Karpas-422 (cell line): ENCODE data around the gene DNAI2. TPM values are rescaled to one million over a fixed set of nuclear protein-coding genes. Genes with fewer than 3 reads are reported as not detected.

ENCODE experiments used
- DNase-seq: peaks from one replicate; pipeline ENCODE4 v3.0.0-alpha.2; 2015
- H2AFZ ChIP-seq: fragments of 200-600 bp; sonication (generic); 2 replicates; pipeline ENCODE4 v1.6.1; 2014; ENCODE audit warnings: antibody characterized with exemption, low read length, mixed read lengths
- H3K27ac ChIP-seq: fragments of 200-600 bp; sonication (generic); 2 replicates; pipeline ENCODE4 v1.5.1; 2014; ENCODE audit warnings: mild to moderate bottlenecking, low read length, moderate library complexity
- H3K27me3 ChIP-seq: fragments of 200-600 bp; sonication (generic); 2 replicates; pipeline ENCODE4 v1.6.1; 2014; ENCODE audit warnings: low read length, mixed read lengths
- H3K36me3 ChIP-seq: fragments of 200-600 bp; sonication (generic); 2 replicates; pipeline ENCODE4 v1.6.1; 2014; ENCODE audit warnings: low read length, mixed read lengths; ENCODE audit not compliant: insufficient read depth
- H3K4me1 ChIP-seq: fragments of 200-600 bp; sonication (generic); 2 replicates; pipeline ENCODE4 v1.6.1; 2014; ENCODE audit warnings: mild to moderate bottlenecking, low read length, mixed read lengths
- H3K4me2 ChIP-seq: fragments of 200-600 bp; sonication (generic); 2 replicates; pipeline ENCODE4 v1.6.1; 2014; ENCODE audit warnings: low read length, low read depth, mild to moderate bottlenecking; ENCODE audit not compliant: poor library complexity, severe bottlenecking
- H3K4me3 ChIP-seq: fragments of 200-600 bp; sonication (generic); 2 replicates; pipeline ENCODE4 v1.5.1; 2014; ENCODE audit warnings: mild to moderate bottlenecking, antibody characterized with exemption, low read length, mixed read lengths
- H3K79me2 ChIP-seq: fragments of 200-600 bp; sonication (generic); 2 replicates; pipeline ENCODE4 v1.6.1; 2014; ENCODE audit warnings: mild to moderate bottlenecking, low read length, mixed read lengths
- H3K9ac ChIP-seq: fragments of 200-600 bp; sonication (generic); 2 replicates; pipeline ENCODE4 v1.6.0; 2014; ENCODE audit warnings: low read length
- H3K9me2 ChIP-seq: fragments of 200-600 bp; sonication (generic), shearing (Covaris generic); replicated peaks from 2 replicates; pipeline ENCODE4 v1.6.0; 2014; ENCODE audit warnings: mild to moderate bottlenecking, low read length, moderate library complexity; ENCODE audit not compliant: insufficient read depth
- H3K9me3 ChIP-seq: fragments of 300-700, 200-600 bp; sonication (generic); 2 replicates; pipeline ENCODE4 v1.6.1; 2014; ENCODE audit warnings: low read length, mixed read lengths
- H4K20me1 ChIP-seq: fragments of 200-600 bp; sonication (generic); 2 replicates; pipeline ENCODE4 v1.6.1; 2014; ENCODE audit warnings: mild to moderate bottlenecking, antibody characterized with exemption, low read length, low read depth; ENCODE audit not compliant: insufficient read depth
- total RNA-seq: library from RNA; depleted of rRNA; stranded (reverse); fragments of >200 nt; shearing (Covaris generic); gene quantifications from 2 replicates; pipeline ENCODE4 v1.2.3, GENCODE V29; 2014; ENCODE audit warnings: low replicate concordance; rRNA removed

The DNAI2 gene
- total RNA-seq, 1 experiment from 2014 or later: not detected

GRCh38 chr17:74362810-74363498 lies 88.9 kb downstream of the DNAI2 start:
- H3K79me2 ChIP-seq: no peaks in the 10 kb centered on the region
- no peaks in the 10 kb centered on the region for H3K9me3 ChIP-seq
- H3K4me3 ChIP-seq: no peak overlapping the region
- H3K4me2 ChIP-seq: no peak overlapping the region
- H3K4me1 ChIP-seq: no peaks in the 10 kb centered on the region
- no peaks in the 10 kb centered on the region for H3K36me3 ChIP-seq
- H3K27ac ChIP-seq: no peak overlapping the region
- DNase-seq: no peak
- H3K9ac ChIP-seq: no peak overlapping the region
- no peaks in the 10 kb centered on the region for H3K9me2 ChIP-seq
- H4K20me1 ChIP-seq: no peaks in the 10 kb centered on the region
- H3K27me3 ChIP-seq: no peaks in the 10 kb centered on the region
- H2AFZ ChIP-seq: no peak overlapping the region

Other genes starting within 250 kb of the DNAI2 start
- gene RPL38, start 70.6 kb upstream of the DNAI2 start, total RNA-seq: 3,682 and 4,052 TPM in 2 replicates
- gene TTYH2, start 60.7 kb upstream of the DNAI2 start, total RNA-seq: 1.1 TPM in 1 of 2 replicates, not detected in the other
- gene KIF19, start 52.0 kb downstream of the DNAI2 start, total RNA-seq: not detected in 2 replicates
- gene BTBD17, start 87.6 kb downstream of the DNAI2 start, total RNA-seq: not detected in 2 replicates
- not detected in 2 replicates for gene GPR142, start 93.3 kb downstream of the DNAI2 start, total RNA-seq
- gene GPRC5C, start 157.9 kb downstream of the DNAI2 start, total RNA-seq: not detected in 2 replicates
- gene CD300A, start 192.4 kb downstream of the DNAI2 start, total RNA-seq: not detected in 2 replicates